K562 (cell line): ENCODE results near the gene MYOM1. TPM values are rescaled to one million over a fixed set of nuclear protein-coding genes. Genes with fewer than 3 reads are reported as not detected.

Experiments
- CHD4 ChIP-seq: fragments of 200-600 bp; sonication (generic); IDR thresholded peaks from 3 replicates; pipeline ENCODE4 v1.6.1; 2012; ENCODE audit warnings: low read depth, mild to moderate bottlenecking, mixed read lengths, low read length, inconsistent platforms; ENCODE audit not compliant: insufficient read depth, insufficient replicate concordance, poor library complexity, severe bottlenecking
- FOSL1 ChIP-seq: fragments of 200-800 bp; sonication (Bioruptor generic); conservative IDR thresholded peaks from 2 replicates; pipeline ENCODE4 v1.6.1; 2016; ENCODE audit warnings: missing genetic modification characterization, missing compliant biosample characterization
- FOXK2 ChIP-seq, 2 experiments: fragments of 450-650 bp; IDR thresholded peaks in 1 of 2; conservative IDR thresholded peaks in 1 of 2; 2 replicates each; pipeline ENCODE4 v1.6.1; 2016; ENCODE audit warnings: low read depth in 2 of 2, mild to moderate bottlenecking in 1 of 2
- IFI16 ChIP-seq: fragments of 250-450 bp; sonication (Bioruptor Pico); IDR thresholded peaks from 2 replicates; pipeline ENCODE4 v2.1.2; 2022; ENCODE audit warnings: mild to moderate bottlenecking, inconsistent platforms
- ILK ChIP-seq: fragments of 450-650 bp; IDR thresholded peaks from 2 replicates; pipeline ENCODE4 v1.6.1; 2016; ENCODE audit warnings: missing genetic modification characterization, low read depth, mild to moderate bottlenecking, missing compliant biosample characterization, moderate library complexity, borderline replicate concordance
- KAT2B ChIP-seq: IDR thresholded peaks from one replicate; pipeline ENCODE4 v1.6.1; 2012; ENCODE audit warnings: low read depth, mild to moderate bottlenecking, control low read depth, inconsistent platforms, low read length, moderate library complexity
- MCM3 ChIP-seq: fragments of 450-650 bp; IDR thresholded peaks from 2 replicates; pipeline ENCODE4 v1.6.1; 2016
- PML ChIP-seq: IDR thresholded peaks from 2 replicates; pipeline ENCODE4 v1.6.1; 2012; ENCODE audit warnings: low read length, inconsistent platforms
- POLR2AphosphoS2 ChIP-seq: IDR thresholded peaks from 2 replicates; pipeline ENCODE4 v1.6.1; 2012; ENCODE audit warnings: low read length, improper control_type of control experiment
- PRDM10 ChIP-seq: fragments of 450-650 bp; IDR thresholded peaks from 2 replicates; pipeline ENCODE4 v1.6.1; 2018; ENCODE audit not compliant: partially characterized antibody
- SIN3B ChIP-seq: fragments of 450-650 bp; IDR thresholded peaks from 2 replicates; pipeline ENCODE4 v1.6.1; 2017; ENCODE audit warnings: low read depth, mild to moderate bottlenecking, moderate library complexity
- SREBF1 ChIP-seq: fragments of 150-350 bp; IDR thresholded peaks from 2 replicates; pipeline ENCODE4 v1.6.1; 2014; ENCODE audit warnings: antibody characterized with exemption, low read depth, low read length, borderline replicate concordance
- TCF3 ChIP-seq: sonication (generic); formaldehyde crosslinking; IDR thresholded peaks from 2 replicates; pipeline ENCODE4 v1.4.0; 2020; ENCODE audit warnings: mild to moderate bottlenecking, missing genetic modification reagents
- TCF7 ChIP-seq: sonication (generic); IDR thresholded peaks from 2 replicates; pipeline ENCODE4 v1.6.1; 2016; ENCODE audit warnings: antibody characterized with exemption, borderline replicate concordance
- THRB ChIP-seq: fragments of 450-650 bp; formaldehyde crosslinking; conservative IDR thresholded peaks from 2 replicates; pipeline ENCODE4 v1.4.0; 2022; ENCODE audit warnings: mild to moderate bottlenecking, missing genetic modification characterization
- ZFP91 ChIP-seq: sonication (generic); formaldehyde crosslinking; IDR thresholded peaks from 2 replicates; pipeline ENCODE4 v1.8.0; 2022; ENCODE audit warnings: mild to moderate bottlenecking, missing genetic modification reagents
- ZNF146 ChIP-seq: IDR thresholded peaks from one replicate; pipeline ENCODE4 v1.6.1; 2018; ENCODE audit warnings: missing compliant biosample characterization; ENCODE audit not compliant: unreplicated experiment
- ZNF280B ChIP-seq: fragments of 250-450 bp; sonication (Bioruptor Pico); IDR thresholded peaks from 2 replicates; pipeline ENCODE4 v1.5.1; 2021; ENCODE audit warnings: mild to moderate bottlenecking
- ZNF764 ChIP-seq: fragments of 250-450 bp; sonication (Bioruptor Pico); IDR thresholded peaks from 2 replicates; pipeline ENCODE4 v1.4.0; 2020; ENCODE audit warnings: low read depth, mild to moderate bottlenecking, moderate library complexity
- polyA plus RNA-seq, 8 experiments: library from polyadenylated mRNA; depleted of rRNA in 4 of 8; stranded (reverse) in 5 of 8; unstranded in 3 of 8; fragments of >200 nt; fragmentation: Nextera tagmentation in 2 of 8; fragmentation: Illumina TruSeq in 1 of 8; extraction: Ambion mirVana in 2 of 8; extraction: Trizol in 1 of 8; gene quantifications; 2 replicates each; pipeline versions ENCODE4 v1.2.1 to v1.2.3, GENCODE V29; 2011 to 2014; ENCODE audit warnings: inconsistent platforms in 1 of 8, missing spikeins in 1 of 8
- total RNA-seq, 7 experiments: library from RNA; depleted of rRNA in 6 of 7; stranded (reverse); fragments of >200 nt in 6 of 7; fragmentation: Illumina TruSeq in 2 of 7; extraction: Trizol in 2 of 7; gene quantifications; 2 replicates each; pipeline versions ENCODE4 v1.2.1 to v1.2.3, GENCODE V29; 2011 to 2021; ENCODE audit warnings: low replicate concordance in 1 of 7

Gene MYOM1
- total and polyA plus RNA-seq, 9 of the 15 experiments (the other 6 are each of a cell fraction or from before 2014, with no cell fraction given), result 0.01 to 0.62 (median 0.25) TPM

- TF ChIP-seq PRDM10 (no peak), ZNF764 (CRISPR knock-in tag) (0 out of 2 replicates have a peak, but pooled peaks have one; percentile 37), KAT2B (no peak), TCF7 (no peak), ZFP91 (CRISPR knock-in tag) (no peak), SREBF1 (no peak), FOSL1 (tag) (peak; percentile 44; the same call in 1 of the 2 replicates), THRB (CRISPR knock-in tag) (no peak; the same call in 1 of the 2 replicates), MCM3 (no peak), ILK (no peak), CHD4 (no peak), SIN3B (no peak), PML (no peak), TCF3 (CRISPR knock-in tag) (no peak), ZNF280B (CRISPR knock-in tag) (no peak), ZNF146 (no peak), FOXK2 (conservative IDR thresholded peaks at IDR 0.05 in 1 of 2, IDR thresholded peaks at IDR 0.05 in 1 of 2; ENCODE audit: low read depth in 2 of 2) (peak; percentile 86 to 89), IFI16 (CRISPR knock-in tag) (no peak), POLR2AphosphoS2 (no peak)
Observed at GRCh38 chr18:3177902-3178687, 41.7 kb downstream of the MYOM1 start (continued).
